Lower lobe of right lung (tissue), 2 donors: ENCODE measurements around the gene RMI2. TPM values are rescaled to one million over a fixed set of nuclear protein-coding genes. Genes with fewer than 3 reads are reported as not detected.

Experiments used
- ATAC-seq, 2 donors: fragments of 200-7000 bp; cut with Tn5 transposase; one replicate each; pipeline ENCODE4 v1.9.1; 2020 to 2022; ENCODE audit warnings: mild to moderate bottlenecking in 2 of 2, moderate library complexity in 2 of 2
- DNase-seq: peaks from one replicate; pipeline ENCODE4 v3.0.0-alpha.2; 2020
- H3K27ac ChIP-seq: fragments of 200-600 bp; one replicate; pipeline ENCODE4 v1.8.0; 2022
- H3K27me3 ChIP-seq: fragments of 200-600 bp; one replicate; pipeline ENCODE4 v1.8.0; 2022; ENCODE audit warnings: low read depth
- H3K36me3 ChIP-seq: fragments of 200-600 bp; one replicate; pipeline ENCODE4 v1.8.0; 2022; ENCODE audit warnings: mild to moderate bottlenecking
- H3K4me1 ChIP-seq: fragments of 200-600 bp; one replicate; pipeline ENCODE4 v1.8.0; 2022
- H3K4me3 ChIP-seq: fragments of 200-600 bp; one replicate; pipeline ENCODE4 v1.8.0; 2022; ENCODE audit warnings: mild to moderate bottlenecking
- H3K9me3 ChIP-seq: fragments of 200-600 bp; one replicate; pipeline ENCODE4 v1.8.0; 2022
- CTCF ChIP-seq: fragments of 200-600 bp; IDR thresholded peaks from one replicate; pipeline ENCODE4 v1.8.0; 2022; ENCODE audit warnings: antibody characterized with exemption, mild to moderate bottlenecking
- intact Hi-C: fragments of 100-400 bp; cut with DNase I; formaldehyde crosslinking; loops from one replicate; pipeline ENCODE4 v1.11.0; 2022
- microRNA-seq: library from miRNA; unstranded; fragments of <30 nt; microRNA quantifications from one replicate; pipeline ENCODE4 v1.2.0, GENCODE V29; 2020; ENCODE audit warnings: borderline number of aligned reads
- total RNA-seq: library from RNA; stranded (reverse); fragmentation: NEBNext Ultra II Directional; extraction: Animal tissue kit (Norgen Biotek cat#: 25700); gene quantifications from one replicate; pipeline ENCODE4 v1.2.1, GENCODE V29; 2021
- donor health status: DM: no; HTN: yes; CAD: no; lungs with severe emphysema.

RMI2 gene
- total RNA-seq, 1 donor from 2014 or later, result 1.7 TPM

GRCh38 chr16:11399261-11399831 lies 54.1 kb downstream of the RMI2 start:
- intact Hi-C loops, result no loop called here
- no peak for TF ChIP-seq CTCF
- no peak for DNase-seq
- no peaks in the 10 kb centered on the region for H3K4me1 ChIP-seq
- H3K27ac ChIP-seq, result no peak overlapping the region
- H3K4me3 ChIP-seq, result no peak overlapping the region
- H3K27me3 ChIP-seq, result no peaks in the 10 kb centered on the region
- H3K9me3 ChIP-seq, result no peaks in the 10 kb centered on the region
- no peak for ATAC-seq
- H3K36me3 ChIP-seq, result no peaks in the 10 kb centered on the region

DNA sequence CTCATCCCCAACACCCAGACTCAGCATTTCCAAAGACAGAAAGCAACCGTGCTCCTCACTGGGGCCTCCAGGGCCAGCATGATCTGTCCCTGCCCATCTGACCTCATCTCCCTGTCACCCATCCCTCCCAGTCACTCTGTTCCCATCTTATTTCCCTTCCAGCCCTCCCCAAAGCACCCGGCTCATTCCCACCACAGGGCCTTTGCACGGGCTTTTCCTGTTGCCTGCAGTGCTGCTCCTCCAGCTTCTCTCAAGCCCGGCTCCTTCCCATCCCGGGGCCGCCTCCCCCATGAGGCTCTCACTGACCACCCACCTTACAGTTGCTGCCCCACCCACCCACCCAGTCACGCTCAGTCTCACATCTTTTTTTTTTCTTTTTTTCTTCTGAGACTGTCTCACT lies 54.8 kb downstream of the RMI2 start:
- Histone ChIP-seq H3K36me3 (no peaks in the 10 kb centered on the region), H3K9me3 (no peaks in the 10 kb centered on the region), H3K27me3 (no peaks in the 10 kb centered on the region), H3K27ac (no peak overlapping the region), H3K4me3 (no peak overlapping the region), H3K4me1 (no peaks in the 10 kb centered on the region)
- no peak for DNase-seq
- TF ChIP-seq CTCF, result no peak
- no peak for ATAC-seq
- intact Hi-C loops, result loop anchor here (10.0 kb wide), 2 partner anchors 245 to 315 kb away; no protein-coding TSS in a partner anchor

Small RNAs within 50 kb of the gene (microRNA-seq; reads per million reads assigned to microRNA genes)
- gene MIR548H2, result not detected

Other genes with a start within 250 kb of the RMI2 start
- gene SOCS1, start 89.3 kb upstream of the RMI2 start, total RNA-seq, result 17.8 TPM
- gene TNP2, start 76.1 kb upstream of the RMI2 start, total RNA-seq, result not detected
- not detected for gene PRM3, start 71.8 kb upstream of the RMI2 start, total RNA-seq
- gene PRM2, start 69.0 kb upstream of the RMI2 start, total RNA-seq, result not detected
- not detected for gene PRM1, start 64.1 kb upstream of the RMI2 start, total RNA-seq
- 281 TPM for gene LITAF, start 241.5 kb downstream of the RMI2 start, total RNA-seq